HG03103 (cell line): ENCODE measurements around the gene ZFP36L1.

Experiments used
- ATAC-seq: cut with Tn5 transposase; IDR thresholded peaks from one replicate; pipeline ENCODE4 v1.9.1; 2021; ENCODE audit warnings: low read depth; ENCODE audit not compliant: unreplicated experiment

ZFP36L1 gene

GRCh38 chr14:68797121-68797670 is 4.3 kb upstream of the ZFP36L1 start:
- ATAC-seq, result no peak

DNA sequence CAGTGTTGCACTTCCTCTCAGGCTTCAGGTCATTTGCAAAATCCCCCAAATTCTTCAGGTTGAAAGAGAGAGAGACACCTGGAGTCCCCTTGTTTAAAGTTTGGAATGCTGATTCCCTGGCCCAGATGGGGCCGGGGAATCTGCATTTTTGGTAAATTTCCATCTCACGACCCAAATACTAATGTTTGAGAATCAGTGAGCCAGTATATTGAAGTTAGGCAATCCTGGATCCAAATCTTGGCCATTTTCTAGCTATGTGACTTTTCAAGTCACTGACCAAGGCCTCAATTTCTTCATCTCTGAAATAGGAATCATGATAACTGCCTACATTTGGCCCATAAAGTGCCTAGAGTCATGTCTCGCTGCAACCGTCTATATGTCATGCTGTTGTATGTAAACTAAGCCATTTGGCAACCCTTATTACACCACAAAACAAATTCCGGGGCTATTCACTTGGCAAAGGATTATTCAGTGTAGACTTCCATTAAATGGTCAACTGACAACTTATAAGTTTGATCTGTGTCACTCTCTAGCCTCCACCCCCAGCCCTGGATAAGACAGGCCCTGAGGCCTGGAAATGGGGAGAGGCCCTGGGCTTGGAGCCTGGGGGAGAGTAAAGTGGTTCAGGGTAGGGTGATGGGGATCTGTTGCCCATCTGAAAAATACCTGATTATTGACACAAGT is 3.7 kb upstream of the ZFP36L1 start:
- no peak for ATAC-seq

GRCh38 chr14:68795597-68796417 is 2.9 kb upstream of the ZFP36L1 start:
- peak; percentile 41 for ATAC-seq

- no peak for ATAC-seq
These were observed 2.2 kb upstream of the ZFP36L1 start for GRCh38 chr14:68794851-68795596.

GRCh38 chr14:68794130-68794850 is 1.4 kb upstream of the ZFP36L1 start:
- ATAC-seq, result no peak

GRCh38 chr14:68793734-68794129 is 865 bp upstream of the ZFP36L1 start:
- no peak for ATAC-seq

DNA sequence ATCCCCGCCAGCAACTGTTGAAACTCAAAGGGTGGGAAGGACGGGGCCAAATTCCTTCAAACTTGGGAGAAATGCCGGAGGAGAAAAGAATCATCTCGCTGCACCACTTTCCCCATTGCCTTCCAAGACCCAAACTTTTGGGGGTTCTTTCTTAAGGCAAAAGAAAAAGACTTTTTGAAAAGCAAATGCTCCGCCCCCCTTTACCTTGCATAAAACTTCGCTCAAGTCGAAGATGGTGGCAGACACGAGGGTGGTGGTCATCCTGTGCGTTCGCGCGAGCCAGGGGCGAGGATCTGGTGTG is 239 bp downstream of the ZFP36L1 start:
- ATAC-seq, result no peak

- ATAC-seq, result no peak
These were observed 777 bp downstream of the ZFP36L1 start for GRCh38 chr14:68791902-68792677.

- ATAC-seq, result no peak
These were observed 1.6 kb downstream of the ZFP36L1 start for GRCh38 chr14:68791078-68791901.

DNA sequence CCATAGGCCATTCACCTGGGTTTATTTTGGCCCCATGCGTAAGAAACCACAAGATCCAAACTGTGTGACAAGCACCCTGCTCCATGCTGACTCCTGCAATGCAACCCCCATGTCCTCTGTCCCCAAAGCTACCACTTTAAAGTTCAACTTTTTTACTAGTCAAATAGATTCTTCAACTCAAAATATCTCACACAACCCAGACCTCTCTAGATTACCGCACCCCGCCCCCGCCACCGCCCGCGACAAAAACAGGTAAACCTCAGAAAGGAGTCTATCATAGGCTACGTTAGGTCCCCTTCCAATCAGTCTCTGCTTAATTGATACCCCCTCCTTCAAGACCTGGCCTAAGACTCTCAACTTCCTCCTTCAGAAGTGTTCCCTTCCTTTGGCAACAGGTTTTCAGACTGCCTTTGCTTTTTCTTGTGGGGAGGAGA is 2.2 kb downstream of the ZFP36L1 start:
- no peak for ATAC-seq

DNA sequence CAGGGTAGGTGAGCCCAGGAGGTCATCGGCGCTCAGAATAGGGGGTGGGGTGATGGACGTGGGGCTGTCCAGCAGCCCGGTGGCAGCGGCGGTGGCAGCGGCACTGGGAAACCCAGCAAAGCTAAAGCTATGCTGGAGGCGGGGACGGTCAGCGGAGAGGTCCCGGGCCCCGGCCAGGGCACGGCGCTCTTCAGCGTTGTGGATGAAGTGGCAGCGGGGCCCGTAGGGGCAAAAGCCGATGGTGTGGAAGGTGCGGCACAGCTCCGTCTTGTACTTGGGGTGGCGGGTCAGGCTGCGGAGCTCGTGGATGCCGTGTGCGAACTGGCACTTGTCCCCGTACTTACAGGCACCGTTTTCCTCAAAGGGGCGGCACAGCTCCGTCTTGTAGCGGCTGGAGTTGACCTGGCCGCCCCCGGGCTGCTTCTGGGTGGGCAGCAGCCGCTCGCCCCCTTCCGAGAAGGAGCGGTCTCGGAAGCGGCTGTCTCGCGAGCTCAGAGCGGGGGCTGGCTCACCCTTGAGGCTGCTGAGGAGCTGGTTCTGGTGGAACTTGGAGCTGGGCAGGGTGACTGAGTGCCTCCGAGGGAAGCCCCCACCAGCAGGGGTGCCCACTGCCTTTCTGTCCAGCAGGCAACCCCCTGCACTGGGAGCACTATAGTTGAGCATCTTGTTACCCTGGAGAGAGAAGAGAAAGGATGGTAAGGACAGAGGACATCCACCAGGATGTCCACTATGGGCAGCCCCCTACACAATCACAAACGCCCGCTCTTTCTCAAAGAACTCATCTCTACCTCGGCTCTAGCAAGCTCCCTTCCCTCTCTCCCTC is 2.8 kb downstream of the ZFP36L1 start:
- no peak for ATAC-seq

GRCh38 chr14:68788996-68789820 is 3.7 kb downstream of the ZFP36L1 start:
- no peak for ATAC-seq

- no peak for ATAC-seq
These were observed 4.4 kb downstream of the ZFP36L1 start for GRCh38 chr14:68788275-68788995.

DNA sequence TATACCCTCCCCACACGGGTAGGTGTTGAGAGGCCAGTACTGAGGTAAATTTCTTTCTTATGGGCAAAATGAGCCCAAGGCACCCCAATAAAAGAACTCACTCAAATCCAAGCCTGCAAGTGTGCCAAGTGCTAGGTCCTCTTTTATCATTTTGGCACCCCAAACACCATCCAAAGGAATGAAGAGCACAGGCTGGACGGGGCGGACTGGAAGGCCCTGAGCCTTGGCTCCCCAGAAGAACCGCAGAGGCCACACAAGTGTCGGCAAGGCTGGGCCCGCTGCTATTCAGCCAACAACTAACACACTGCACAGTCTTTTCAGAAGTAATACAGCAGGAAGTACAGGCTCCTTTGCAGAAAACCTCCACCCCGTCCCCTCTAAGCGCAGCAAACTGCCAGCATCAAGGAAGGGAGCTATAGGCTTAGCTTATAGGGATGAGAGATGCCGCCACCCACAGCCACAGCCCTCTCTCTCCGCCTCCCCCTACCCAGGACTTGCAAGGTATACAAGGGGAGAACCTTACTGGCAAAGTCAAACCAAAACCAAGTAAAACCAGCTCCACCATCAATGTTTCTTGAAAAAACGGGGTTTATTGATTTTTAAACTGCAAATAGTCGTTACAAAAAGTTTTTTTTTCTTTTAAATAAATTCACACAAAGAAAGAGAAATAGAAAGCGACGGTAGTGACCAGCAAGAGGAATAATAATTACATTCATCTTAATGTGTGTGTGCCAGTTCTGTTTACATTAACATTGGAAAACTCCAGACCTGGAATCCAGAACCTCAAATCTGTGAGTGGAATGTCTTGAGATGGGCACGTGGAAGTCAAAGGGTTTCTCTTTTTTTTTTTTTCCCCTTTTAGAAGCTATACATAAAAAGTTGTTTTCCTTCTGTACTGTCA is 5.5 kb downstream of the ZFP36L1 start:
- no peak for ATAC-seq

- ATAC-seq, result no peak
These were observed 6.3 kb downstream of the ZFP36L1 start for GRCh38 chr14:68786491-68787091.
